DND-41 (cell line): ENCODE data around the gene GPR18.

Source experiments
- EZH2 ChIP-seq: IDR thresholded peaks from 3 replicates; pipeline ENCODE4 v1.6.1; 2012; ENCODE audit warnings: borderline replicate concordance, low read depth, mild to moderate bottlenecking, moderate library complexity, low read length, inconsistent platforms; ENCODE audit not compliant: severe bottlenecking
- TF ChIP-seq, protein P1 (sequence below): IDR thresholded peaks from 2 replicates; pipeline ENCODE4 v1.5.1; 2012; ENCODE audit warnings: borderline replicate concordance, low read length, moderate library complexity, mild to moderate bottlenecking; ENCODE audit not compliant: poor library complexity, severe bottlenecking; ENCODE audit errors: extremely low read depth

DNA sequence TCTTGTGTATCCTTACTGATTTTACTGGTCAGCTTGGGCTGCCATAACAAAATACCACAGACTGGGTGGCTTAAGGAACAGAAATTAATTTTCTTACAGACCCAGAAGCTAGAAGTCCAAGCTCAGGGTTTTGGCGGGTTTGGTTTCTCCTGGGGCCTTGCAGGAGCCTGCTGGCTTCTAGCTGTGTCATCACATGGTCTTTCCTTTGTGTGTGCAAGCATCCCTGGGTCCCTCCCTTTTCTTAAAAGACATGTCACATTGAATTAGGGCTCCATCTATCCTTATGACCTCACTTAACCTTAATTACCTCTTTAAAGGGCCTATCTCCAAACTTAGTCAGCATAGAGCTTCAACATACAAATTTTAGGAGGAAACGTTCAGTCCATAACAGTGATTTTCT, 34.2 kb downstream of the GPR18 start:
- TF ChIP-seq, protein P1, sequence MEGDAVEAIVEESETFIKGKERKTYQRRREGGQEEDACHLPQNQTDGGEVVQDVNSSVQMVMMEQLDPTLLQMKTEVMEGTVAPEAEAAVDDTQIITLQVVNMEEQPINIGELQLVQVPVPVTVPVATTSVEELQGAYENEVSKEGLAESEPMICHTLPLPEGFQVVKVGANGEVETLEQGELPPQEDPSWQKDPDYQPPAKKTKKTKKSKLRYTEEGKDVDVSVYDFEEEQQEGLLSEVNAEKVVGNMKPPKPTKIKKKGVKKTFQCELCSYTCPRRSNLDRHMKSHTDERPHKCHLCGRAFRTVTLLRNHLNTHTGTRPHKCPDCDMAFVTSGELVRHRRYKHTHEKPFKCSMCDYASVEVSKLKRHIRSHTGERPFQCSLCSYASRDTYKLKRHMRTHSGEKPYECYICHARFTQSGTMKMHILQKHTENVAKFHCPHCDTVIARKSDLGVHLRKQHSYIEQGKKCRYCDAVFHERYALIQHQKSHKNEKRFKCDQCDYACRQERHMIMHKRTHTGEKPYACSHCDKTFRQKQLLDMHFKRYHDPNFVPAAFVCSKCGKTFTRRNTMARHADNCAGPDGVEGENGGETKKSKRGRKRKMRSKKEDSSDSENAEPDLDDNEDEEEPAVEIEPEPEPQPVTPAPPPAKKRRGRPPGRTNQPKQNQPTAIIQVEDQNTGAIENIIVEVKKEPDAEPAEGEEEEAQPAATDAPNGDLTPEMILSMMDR, result no peak
- no peak for TF ChIP-seq EZH2
